Upper lobe of left lung (tissue), 6 donors: ENCODE results near the gene PGGHG. TPM values are rescaled to one million over a fixed set of nuclear protein-coding genes. Genes with fewer than 3 reads are reported as not detected.
A peak's percentile ranks its signal among the peaks of the same experiment; 100 is the strongest.

Experiments
- ATAC-seq, 2 donors: fragments of 200-7000 bp; cut with Tn5 transposase; one replicate each; pipeline ENCODE4 v1.9.1; 2022; ENCODE audit warnings: mild to moderate bottlenecking in 2 of 2, moderate library complexity in 2 of 2; ENCODE audit not compliant: low FRiP score in 2 of 2
- DNase-seq, 2 donors: peaks; one replicate each; pipeline ENCODE4 v3.0.0-alpha.2; 2019 to 2020
- H3K27ac ChIP-seq, 4 donors: fragments of 200-600 bp; sonication (generic); one replicate each; pipeline ENCODE4 v1.5.1; 2016 to 2019
- H3K27me3 ChIP-seq, 4 donors: fragments of 200-600 bp; sonication (generic); one replicate each; pipeline ENCODE4 v1.5.1; 2017 to 2019
- H3K36me3 ChIP-seq, 4 donors: fragments of 200-600 bp; sonication (generic); one replicate each; pipeline ENCODE4 v1.5.1; 2016 to 2019
- H3K4me1 ChIP-seq, 4 donors: fragments of 200-600 bp; sonication (generic); one replicate each; pipeline ENCODE4 v1.5.1; 2018 to 2019
- H3K4me3 ChIP-seq, 4 donors: fragments of 200-600 bp; sonication (generic); one replicate each; pipeline ENCODE4 v1.5.1; 2017 to 2019; ENCODE audit warnings: mild to moderate bottlenecking in 2 of 4, moderate library complexity in 1 of 4
- H3K9me3 ChIP-seq, 4 donors: fragments of 200-600 bp; sonication (generic); one replicate each; pipeline ENCODE4 v1.5.1; 2018 to 2019
- EP300 ChIP-seq, 4 donors: sonication (generic); formaldehyde crosslinking; IDR thresholded peaks; one replicate each; pipeline ENCODE4 v1.5.1; 2017; ENCODE audit warnings: antibody characterized with exemption in 4 of 4, control low read depth in 2 of 4
- POLR2A ChIP-seq, 4 donors: fragments of 450-650 bp; IDR thresholded peaks; one replicate each; pipeline ENCODE4 v1.5.1; 2016 to 2017; ENCODE audit warnings: antibody characterized with exemption in 4 of 4, mild to moderate bottlenecking in 2 of 4
- POLR2AphosphoS5 ChIP-seq, 2 donors: sonication (generic); formaldehyde crosslinking; IDR thresholded peaks; one replicate each; pipeline ENCODE4 v1.5.1; 2017; ENCODE audit warnings: antibody characterized with exemption in 2 of 2
- WGBS, 2 donors: methylation state at CpG; one replicate each; pipeline ENCODE4 v1.1.5; 2017 to 2018; 5-methylcytosine and 5-hydroxymethylcytosine counted together
- total RNA-seq, 6 donors: library from RNA; depleted of rRNA in 4 of 6; stranded (reverse); fragments of >200 nt in 4 of 6; gene quantifications; one replicate each; pipeline versions ENCODE4 v1.1.0 to v1.2.1, GENCODE V29; 2016 to 2021
- TF ChIP-seq, protein P1 (sequence below), 6 experiments: fragments of 450-650 bp in 4 of 6; fragments of 200-600 bp in 2 of 6; sonication (generic) in 2 of 6; IDR thresholded peaks; one replicate each; pipeline ENCODE4 v1.5.1; 2016 to 2019; ENCODE audit warnings: antibody characterized with exemption in 6 of 6
- donor health status: DM: no; HTN: no; CAD: no; lungs with moderate emphysema.
- donor health status: DM: no; HTN: yes; CAD: no; lungs with severe emphysema.

The PGGHG gene
- total RNA-seq, 6 donors from 2014 or later, result 34.1 to 535 (median 65.2) TPM

GRCh38 chr11:329886-330253 lies 40.9 kb downstream of the PGGHG start:
- H3K9me3 ChIP-seq, result no peaks in the 10 kb centered on the region
- DNase-seq, result no peak
- H3K27ac ChIP-seq, result no peak overlapping the region
- H3K4me3 ChIP-seq, result no peak overlapping the region
- no peak for TF ChIP-seq POLR2A (IDR thresholded peaks at IDR 0.05)
- TF ChIP-seq, protein P1, sequence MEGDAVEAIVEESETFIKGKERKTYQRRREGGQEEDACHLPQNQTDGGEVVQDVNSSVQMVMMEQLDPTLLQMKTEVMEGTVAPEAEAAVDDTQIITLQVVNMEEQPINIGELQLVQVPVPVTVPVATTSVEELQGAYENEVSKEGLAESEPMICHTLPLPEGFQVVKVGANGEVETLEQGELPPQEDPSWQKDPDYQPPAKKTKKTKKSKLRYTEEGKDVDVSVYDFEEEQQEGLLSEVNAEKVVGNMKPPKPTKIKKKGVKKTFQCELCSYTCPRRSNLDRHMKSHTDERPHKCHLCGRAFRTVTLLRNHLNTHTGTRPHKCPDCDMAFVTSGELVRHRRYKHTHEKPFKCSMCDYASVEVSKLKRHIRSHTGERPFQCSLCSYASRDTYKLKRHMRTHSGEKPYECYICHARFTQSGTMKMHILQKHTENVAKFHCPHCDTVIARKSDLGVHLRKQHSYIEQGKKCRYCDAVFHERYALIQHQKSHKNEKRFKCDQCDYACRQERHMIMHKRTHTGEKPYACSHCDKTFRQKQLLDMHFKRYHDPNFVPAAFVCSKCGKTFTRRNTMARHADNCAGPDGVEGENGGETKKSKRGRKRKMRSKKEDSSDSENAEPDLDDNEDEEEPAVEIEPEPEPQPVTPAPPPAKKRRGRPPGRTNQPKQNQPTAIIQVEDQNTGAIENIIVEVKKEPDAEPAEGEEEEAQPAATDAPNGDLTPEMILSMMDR (IDR thresholded peaks at IDR 0.05), result no peak
- no peak for TF ChIP-seq EP300 (IDR thresholded peaks at IDR 0.05)
- no peak for TF ChIP-seq POLR2AphosphoS5 (IDR thresholded peaks at IDR 0.05)
- WGBS, 2 donors, result 96% methylated on average over 2 of the region's 2 CpGs
- no peaks in the 10 kb centered on the region for H3K27me3 ChIP-seq
- ATAC-seq, result no peak
- H3K4me1 ChIP-seq, result peaks cover 25 to 30% (median 28%) of the 10 kb centered on the region in 4 donors
- no peaks in the 10 kb centered on the region for H3K36me3 ChIP-seq

DNA sequence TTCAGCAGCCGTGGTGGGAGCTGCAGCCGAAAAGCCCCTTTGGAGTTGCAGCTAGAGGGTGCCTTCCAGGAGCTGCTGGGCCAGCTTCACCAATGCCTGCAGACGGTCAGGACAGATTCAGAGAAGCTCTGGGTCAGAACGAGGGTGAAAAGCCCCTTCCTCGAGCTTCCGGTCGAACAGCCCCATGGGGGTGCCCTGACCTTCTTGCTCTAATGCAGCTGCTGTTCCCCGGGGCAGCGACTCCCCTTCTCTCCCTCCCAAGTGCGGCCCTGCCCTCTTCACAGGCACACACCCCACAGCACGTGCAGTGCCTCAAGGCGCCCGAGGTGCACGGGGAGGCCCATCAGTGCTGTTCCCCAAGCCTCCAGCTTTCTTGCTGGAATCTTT lies 41.4 kb downstream of the PGGHG start:
- Histone ChIP-seq H3K36me3 (no peaks in the 10 kb centered on the region), H3K4me1 (peaks cover 23 to 30% (median 28%) of the 10 kb centered on the region in 4 donors), H3K27ac (no peak overlapping the region), H3K27me3 (no peaks in the 10 kb centered on the region), H3K4me3 (no peak overlapping the region), H3K9me3 (no peaks in the 10 kb centered on the region)
- DNase-seq (peak in 1 of 2 donors; percentile 56), ATAC-seq (no peak)
- no peak for TF ChIP-seq EP300 (IDR thresholded peaks at IDR 0.05)
- TF ChIP-seq POLR2A (IDR thresholded peaks at IDR 0.05), result no peak
- TF ChIP-seq, protein P1 (IDR thresholded peaks at IDR 0.05), result no peak
- no peak for TF ChIP-seq POLR2AphosphoS5 (IDR thresholded peaks at IDR 0.05)
- WGBS, 2 donors, result 80 to 91% methylated on average over 13 to 14 of the region's 14 CpGs

- H3K27me3 ChIP-seq, result no peaks in the 10 kb centered on the region
- TF ChIP-seq POLR2A (IDR thresholded peaks at IDR 0.05), result no peak
- TF ChIP-seq EP300 (IDR thresholded peaks at IDR 0.05), result no peak
- TF ChIP-seq POLR2AphosphoS5 (IDR thresholded peaks at IDR 0.05), result no peak
- TF ChIP-seq, protein P1 (IDR thresholded peaks at IDR 0.05), result no peak
- no peak overlapping the region for H3K4me3 ChIP-seq
- H3K36me3 ChIP-seq, result no peaks in the 10 kb centered on the region
- no peak for ATAC-seq
- peaks cover 24 to 31% (median 29%) of the 10 kb centered on the region in 4 donors for H3K4me1 ChIP-seq
- no peaks in the 10 kb centered on the region for H3K9me3 ChIP-seq
- no peak overlapping the region for H3K27ac ChIP-seq
- DNase-seq, result peak in 1 of 2 donors; percentile 79
- 83% methylated on average over 26 to 28 of the region's 34 CpGs for WGBS, 2 donors
These were observed 41.9 kb downstream of the PGGHG start for GRCh38 chr11:330694-331357.

GRCh38 chr11:331358-332060 lies 42.6 kb downstream of the PGGHG start:
- ATAC-seq, result no peak
- no peak for DNase-seq
- no peak overlapping the region for H3K4me3 ChIP-seq
- WGBS, 2 donors, result 78 to 87% methylated on average over 14 to 19 of the region's 19 CpGs
- H3K36me3 ChIP-seq, result no peaks in the 10 kb centered on the region
- H3K9me3 ChIP-seq, result no peaks in the 10 kb centered on the region
- H3K27ac ChIP-seq, result no peak overlapping the region
- TF ChIP-seq EP300 (IDR thresholded peaks at IDR 0.05) (no peak), POLR2AphosphoS5 (IDR thresholded peaks at IDR 0.05) (no peak), POLR2A (IDR thresholded peaks at IDR 0.05) (no peak)
- TF ChIP-seq, protein P1 (IDR thresholded peaks at IDR 0.05), result no peak
- H3K27me3 ChIP-seq, result no peaks in the 10 kb centered on the region
- peaks cover 22 to 30% (median 29%) of the 10 kb centered on the region in 4 donors for H3K4me1 ChIP-seq
